M059J (cell line): ENCODE measurements around the gene C10orf62. TPM values are rescaled to one million over a fixed set of nuclear protein-coding genes. Genes with fewer than 3 reads are reported as not detected.
"Not testable (repeated sequence)": the region's sequence is repeated elsewhere in the genome, so short reads cannot be mapped to it uniquely, and the experiment has no call there.

Experiments
- DNase-seq: peaks from one replicate; pipeline ENCODE4 v3.0.0-alpha.2; 2012; ENCODE audit warnings: low read depth
- total RNA-seq: library from RNA; depleted of rRNA; stranded (reverse); fragments of >200 nt; shearing (Covaris generic); gene quantifications from 2 replicates; pipeline ENCODE4 v1.2.3, GENCODE V29; 2014; rRNA removed

Gene C10orf62
- not detected in 2 replicates for total RNA-seq

GRCh38 chr10:97589479-97589878, at the start of gene C10orf62:
Gene C10orf62 (plus strand): TSS chr10:97589721. CDS start chr10:97589898, 177 bp downstream.
- no peak for DNase-seq

- DNase-seq: no peak
Observed at GRCh38 chr10:97540669-97541500, 48.6 kb upstream of the C10orf62 start.

GRCh38 chr10:97542169-97543024, 47.1 kb upstream of the C10orf62 start:
- DNase-seq: peak; percentile 95

GRCh38 chr10:97543025-97543546, 46.4 kb upstream of the C10orf62 start:
- DNase-seq: peak; percentile 98

- no peak for DNase-seq
Observed at GRCh38 chr10:97546456-97547270, 42.9 kb upstream of the C10orf62 start.

- DNase-seq: no peak
Observed at GRCh38 chr10:97547271-97547600, 42.3 kb upstream of the C10orf62 start.

GRCh38 chr10:97547962-97548361, 41.6 kb upstream of the C10orf62 start:
- no peak for DNase-seq

GRCh38 chr10:97548828-97549455, 40.6 kb upstream of the C10orf62 start:
- DNase-seq: no peak

- no peak for DNase-seq
Observed at GRCh38 chr10:97549587-97550322, 39.8 kb upstream of the C10orf62 start.

GRCh38 chr10:97550336-97551149, 39.0 kb upstream of the C10orf62 start:
- DNase-seq: no peak

GRCh38 chr10:97551271-97551670, 38.2 kb upstream of the C10orf62 start:
- DNase-seq: no peak

GRCh38 chr10:97553575-97554031, 35.9 kb upstream of the C10orf62 start:
- peak; percentile 70 for DNase-seq

GRCh38 chr10:97554336-97554735, 35.2 kb upstream of the C10orf62 start:
- not testable (repeated sequence) for DNase-seq

GRCh38 chr10:97555541-97555940, 34.0 kb upstream of the C10orf62 start:
- not testable (repeated sequence) for DNase-seq

- DNase-seq: not testable (repeated sequence)
Observed at GRCh38 chr10:97560731-97561381, 28.7 kb upstream of the C10orf62 start.

- not testable (repeated sequence) for DNase-seq
Observed at GRCh38 chr10:97561386-97562077, 28.0 kb upstream of the C10orf62 start.

GRCh38 chr10:97562329-97562728, 27.2 kb upstream of the C10orf62 start:
- not testable (repeated sequence) for DNase-seq

- DNase-seq: no peak
Observed at GRCh38 chr10:97563337-97563736, 26.2 kb upstream of the C10orf62 start.
